ENCODE data around the gene TMTC2.

TMTC2 gene

DNA sequence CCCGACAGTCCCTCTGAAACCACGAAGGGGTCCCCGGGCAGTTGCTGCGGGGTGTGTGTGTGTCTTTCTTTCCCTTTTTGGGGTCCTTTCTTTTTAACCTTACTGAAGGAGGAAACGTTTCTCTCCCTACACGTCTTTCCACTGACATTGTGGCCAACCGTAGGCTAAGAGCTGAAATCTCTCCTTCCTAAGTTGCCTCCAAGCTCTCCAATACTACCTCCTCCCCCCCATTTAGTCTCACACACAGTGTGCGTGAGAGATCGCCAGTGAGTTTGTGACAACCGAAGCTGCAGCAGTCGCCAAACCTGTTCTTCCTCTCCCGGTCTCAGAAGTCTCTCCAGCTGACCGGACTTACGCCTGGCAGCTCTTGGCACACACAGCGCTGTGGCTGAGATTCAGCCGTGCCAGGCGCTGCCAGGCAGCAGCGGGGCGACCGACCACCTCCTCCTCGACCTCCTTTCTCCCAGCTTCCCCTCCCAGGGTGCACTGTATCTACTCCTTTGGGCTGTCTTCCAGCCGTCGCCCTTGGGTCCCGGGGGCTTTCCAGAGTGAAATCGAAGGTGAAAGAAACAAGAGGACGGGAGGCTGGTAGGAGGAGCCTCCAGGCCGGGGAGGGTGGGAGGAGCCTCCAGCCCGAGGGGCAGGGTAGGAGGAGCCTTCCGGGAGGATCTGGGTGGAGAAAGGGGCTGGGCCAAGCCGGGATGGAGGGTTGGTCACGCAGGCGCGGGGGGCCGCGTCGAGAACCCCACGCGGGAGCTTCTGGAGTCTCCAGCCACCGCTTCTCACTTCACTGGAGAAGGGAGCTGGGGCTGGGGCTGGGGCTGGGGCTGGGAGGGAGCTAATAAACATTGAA is at the start of gene TMTC2:
TSS of gene TMTC2 (plus strand) at position 739 of the 853 bp plus-strand sequence.
- FAIRE-seq: no peak

- FAIRE-seq: no peak
Measured at GRCh38 chr12:82638324-82638723, 48.4 kb upstream of the TMTC2 start.

GRCh38 chr12:82644896-82645295 is 41.8 kb upstream of the TMTC2 start:
- no peak for FAIRE-seq

- no peak for FAIRE-seq
Measured at GRCh38 chr12:82645414-82645813, 41.3 kb upstream of the TMTC2 start.

DNA sequence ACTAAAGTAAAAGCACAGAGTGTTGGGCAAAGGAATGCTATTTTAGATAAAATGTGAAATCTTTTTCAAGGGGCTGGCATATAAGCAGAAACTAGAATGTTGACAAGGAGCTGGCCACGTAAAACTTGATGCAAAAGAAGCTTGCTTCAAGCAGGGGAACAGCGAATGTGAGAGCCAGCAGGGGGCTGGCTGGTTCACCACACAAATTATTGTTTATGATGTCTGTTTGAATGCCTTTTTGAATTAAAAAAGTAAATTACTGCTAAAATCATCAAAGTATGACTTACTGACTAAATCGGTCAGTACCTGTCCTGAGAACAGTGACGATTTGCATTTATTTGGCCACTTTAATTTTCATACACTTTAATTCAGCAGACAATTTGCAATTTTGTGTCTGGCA is 38.9 kb upstream of the TMTC2 start:
- no peak for FAIRE-seq

- FAIRE-seq: no peak
Measured at GRCh38 chr12:82648259-82648909, 38.3 kb upstream of the TMTC2 start.

DNA sequence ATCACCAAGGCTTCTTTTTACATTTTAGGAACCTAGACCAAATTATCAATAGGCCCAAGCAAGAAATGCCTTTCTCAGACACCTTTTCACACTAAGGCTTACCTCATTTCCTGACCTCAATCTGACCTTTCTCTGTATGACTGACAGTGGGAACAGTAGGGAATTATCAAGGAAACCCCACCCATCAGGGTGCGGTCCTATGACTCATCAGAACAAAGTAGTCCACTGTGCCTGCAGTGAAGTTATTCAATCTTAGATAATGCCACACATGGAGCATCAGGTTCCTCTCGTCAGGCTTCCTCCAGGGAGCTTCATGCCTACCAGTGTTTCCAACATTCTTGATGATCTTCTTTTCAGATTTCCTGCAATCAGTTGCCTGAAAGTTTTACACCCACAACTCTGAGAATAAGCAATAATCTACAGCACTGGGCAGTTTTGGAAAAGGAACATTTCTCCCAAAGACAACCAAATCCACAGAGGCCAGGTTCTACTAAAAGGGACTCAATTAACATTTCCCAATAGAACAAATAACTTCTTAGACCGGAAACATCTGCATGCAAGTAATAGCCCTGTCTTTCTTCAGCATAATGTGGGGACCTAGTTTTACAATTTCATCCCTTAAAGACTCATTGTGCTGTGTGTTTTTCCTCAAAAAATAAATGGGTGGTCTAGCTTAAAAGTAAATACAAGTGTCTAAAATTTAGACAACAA is 35.9 kb upstream of the TMTC2 start:
- FAIRE-seq: no peak

DNA sequence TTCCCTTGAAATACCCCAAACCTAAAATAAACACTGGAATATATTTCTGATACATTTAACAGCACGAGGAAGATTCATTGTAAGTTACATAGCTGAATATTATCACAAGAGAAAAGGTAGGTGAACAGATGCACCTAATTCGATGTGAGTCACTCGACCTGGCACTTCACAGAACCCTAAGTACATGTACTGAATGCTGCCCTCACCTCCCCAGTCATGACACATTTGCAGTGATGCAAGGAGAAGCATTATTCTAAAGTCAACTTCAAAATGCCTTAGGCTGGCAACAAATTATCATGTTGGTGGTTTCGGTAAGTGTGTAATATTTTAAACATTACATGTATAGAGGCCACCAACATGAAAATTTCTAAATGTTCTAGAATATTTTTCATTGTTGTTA is 35.2 kb upstream of the TMTC2 start:
- no peak for FAIRE-seq

GRCh38 chr12:82652071-82652470 is 34.6 kb upstream of the TMTC2 start:
- no peak for FAIRE-seq

DNA sequence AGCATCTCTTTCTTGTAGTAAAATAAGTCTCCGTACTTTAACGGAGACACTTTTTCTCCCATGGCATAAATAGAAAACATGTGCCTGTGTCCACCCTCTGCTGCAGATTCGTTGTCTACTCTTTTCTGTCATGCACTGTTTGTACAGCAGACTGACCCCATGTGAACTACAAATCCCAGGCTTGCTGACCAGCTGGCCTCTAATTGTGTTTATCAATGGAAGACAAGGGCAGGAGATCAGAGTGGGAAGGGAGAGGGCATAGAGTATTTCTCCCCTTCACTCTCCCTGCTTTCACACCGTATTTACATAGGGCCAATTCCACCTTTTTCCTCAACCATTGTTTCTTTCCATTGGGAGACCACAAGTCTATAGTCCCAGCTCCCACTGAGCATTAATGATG is 31.0 kb upstream of the TMTC2 start:
- no peak for FAIRE-seq

DNA sequence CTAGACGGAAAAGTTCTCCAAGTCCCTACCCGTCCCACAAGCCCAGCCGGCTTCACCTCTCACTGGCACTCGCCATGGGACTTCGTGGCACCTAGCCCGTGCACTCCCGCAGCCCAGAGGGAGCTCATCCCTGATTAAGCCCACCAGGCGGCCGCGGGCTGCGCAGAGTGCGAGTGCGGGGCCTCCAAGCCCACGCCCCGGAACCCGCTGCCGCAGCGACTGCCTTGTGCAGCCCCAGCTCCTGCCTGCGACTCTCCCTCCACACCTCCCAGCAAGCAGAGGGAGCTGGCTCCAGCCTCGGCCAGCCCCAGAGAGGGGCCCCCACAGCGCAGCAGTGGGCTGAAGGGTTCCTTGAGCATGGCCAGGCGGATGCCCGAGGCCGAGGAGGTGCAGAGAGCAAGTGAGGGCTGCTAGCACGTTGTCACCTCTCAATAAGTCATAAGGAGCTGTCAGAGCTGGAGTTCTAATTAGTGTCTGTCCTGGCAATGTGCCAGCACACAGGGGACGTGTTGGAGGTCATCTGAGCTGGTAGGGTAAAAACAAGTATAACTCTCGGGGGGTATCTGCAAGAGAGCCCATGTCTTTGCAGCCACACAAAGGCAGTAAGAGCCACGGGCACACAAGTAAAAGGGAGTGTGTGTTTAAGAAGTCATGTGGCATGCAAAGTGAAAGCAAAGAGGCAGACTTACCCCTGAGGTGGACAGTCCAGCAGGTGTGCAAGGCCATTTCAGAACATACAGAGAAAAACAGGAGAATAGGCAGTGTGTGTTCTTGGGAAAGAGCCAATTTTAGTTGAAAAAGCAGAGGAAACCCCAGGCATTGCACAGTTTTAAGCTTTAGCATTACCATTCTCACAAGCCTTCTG is 27.1 kb upstream of the TMTC2 start:
- no peak for FAIRE-seq

- FAIRE-seq: no peak
Measured at GRCh38 chr12:82660541-82661325, 26.0 kb upstream of the TMTC2 start.

- no peak for FAIRE-seq
Measured at GRCh38 chr12:82663893-82664292, 22.8 kb upstream of the TMTC2 start.

DNA sequence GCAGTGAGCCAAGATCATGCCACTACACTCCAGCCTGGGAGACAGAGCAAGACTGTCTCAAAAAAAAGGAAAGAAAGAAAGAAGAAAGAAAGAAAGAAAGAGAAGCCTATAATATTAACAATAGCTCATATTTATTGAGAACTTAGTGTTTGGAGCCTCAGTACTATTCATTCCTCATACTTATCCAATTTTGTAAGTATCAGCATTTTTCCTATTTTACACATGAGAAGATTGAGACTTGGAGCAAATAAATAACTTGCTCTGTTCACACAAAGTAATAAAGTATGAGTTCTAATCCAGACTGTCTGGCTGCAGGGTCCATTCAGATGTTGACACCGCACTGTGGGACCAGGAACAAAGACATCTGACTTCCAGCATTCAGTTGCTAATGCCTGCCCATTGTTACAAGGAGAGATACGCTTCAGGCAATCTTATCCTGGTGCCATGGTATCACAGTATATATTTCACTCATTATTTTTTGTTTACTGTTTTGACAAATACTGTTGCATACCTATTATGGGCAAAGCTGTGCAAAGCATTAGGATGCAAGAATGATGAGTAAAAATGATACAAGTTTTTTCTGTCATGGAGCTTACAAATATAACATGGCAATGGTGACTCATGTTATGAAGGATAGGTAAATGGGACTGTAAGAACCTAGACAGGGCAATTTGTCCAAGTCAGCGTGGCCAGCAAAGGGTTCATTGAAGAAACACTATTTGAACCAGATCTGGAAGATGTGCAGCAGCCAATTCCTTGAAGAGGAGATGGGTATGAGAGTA is 21.4 kb upstream of the TMTC2 start:
- no peak for FAIRE-seq

DNA sequence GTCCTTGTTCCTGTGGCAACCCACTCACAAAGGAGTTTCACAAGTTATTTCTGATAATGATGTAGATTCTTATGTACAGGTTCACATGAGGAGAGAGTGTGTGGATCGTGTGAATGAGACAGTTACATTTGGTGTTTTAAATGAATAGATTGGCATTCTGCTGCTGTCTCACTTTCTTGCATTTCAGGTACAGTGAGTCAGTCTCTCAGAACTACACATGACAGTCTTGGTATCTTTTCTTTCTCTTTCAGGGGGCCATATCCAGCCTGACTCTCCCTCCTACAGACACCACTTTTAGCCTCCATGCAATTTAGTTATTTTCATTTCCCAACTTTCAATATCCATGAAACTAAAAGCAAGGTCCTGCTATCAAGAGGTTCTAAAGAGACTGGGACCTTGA is 19.9 kb upstream of the TMTC2 start:
- FAIRE-seq: no peak

DNA sequence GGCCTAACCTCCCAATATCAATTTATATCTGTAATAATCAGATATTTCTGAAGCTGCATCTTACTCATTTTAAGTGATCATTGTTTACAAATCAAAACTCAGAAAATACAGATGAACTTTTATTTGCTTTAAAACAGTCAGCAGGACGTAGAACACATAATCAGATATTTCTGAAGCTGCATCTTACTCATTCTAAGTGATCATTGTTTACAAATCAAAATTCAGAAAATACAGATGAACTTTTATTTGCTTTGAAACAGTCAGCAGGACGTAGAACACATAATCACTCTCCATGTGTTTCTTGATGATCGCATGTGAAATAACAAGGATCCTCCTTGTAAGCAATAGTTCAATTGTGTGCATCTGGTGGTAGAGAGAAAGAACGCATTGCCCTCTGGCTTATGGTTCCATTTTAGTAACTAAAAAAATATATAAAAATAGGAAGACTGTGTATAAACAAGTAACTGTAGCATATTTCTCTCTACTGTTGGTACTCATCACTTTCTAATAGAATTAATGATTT is 15.0 kb upstream of the TMTC2 start:
- FAIRE-seq: no peak

DNA sequence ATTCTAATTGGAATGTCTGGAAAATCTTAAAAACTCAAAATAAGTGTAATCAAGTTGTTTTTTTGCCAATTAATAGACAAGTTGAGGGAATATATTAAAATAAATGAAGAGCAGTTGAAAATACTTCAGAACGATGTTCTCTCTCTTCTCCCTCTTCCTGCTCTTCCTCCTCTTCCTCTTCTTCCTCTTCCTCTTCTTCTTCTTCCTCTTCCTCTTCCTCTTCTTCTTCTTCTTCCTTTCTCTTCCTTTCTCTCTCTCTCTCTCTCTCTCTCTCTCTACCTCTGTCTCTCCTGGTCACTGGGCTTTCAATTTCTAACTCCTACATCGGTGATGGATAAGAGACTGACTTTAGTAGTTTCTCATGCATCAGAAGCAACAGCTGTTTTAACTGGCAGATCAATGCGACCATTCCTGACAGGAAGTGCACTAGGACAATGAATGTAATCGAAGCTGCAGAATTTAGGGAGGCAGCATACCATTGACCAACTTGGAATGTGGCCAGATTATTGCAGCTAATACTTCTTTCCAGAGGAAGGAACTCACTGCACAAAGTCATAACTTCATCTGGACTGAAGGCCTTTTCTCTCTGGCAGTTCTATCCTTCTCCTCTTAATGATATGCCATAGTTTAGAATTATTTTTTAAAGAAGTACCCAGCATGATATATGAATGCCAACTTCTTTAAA is 13.8 kb upstream of the TMTC2 start:
- FAIRE-seq: no peak

DNA sequence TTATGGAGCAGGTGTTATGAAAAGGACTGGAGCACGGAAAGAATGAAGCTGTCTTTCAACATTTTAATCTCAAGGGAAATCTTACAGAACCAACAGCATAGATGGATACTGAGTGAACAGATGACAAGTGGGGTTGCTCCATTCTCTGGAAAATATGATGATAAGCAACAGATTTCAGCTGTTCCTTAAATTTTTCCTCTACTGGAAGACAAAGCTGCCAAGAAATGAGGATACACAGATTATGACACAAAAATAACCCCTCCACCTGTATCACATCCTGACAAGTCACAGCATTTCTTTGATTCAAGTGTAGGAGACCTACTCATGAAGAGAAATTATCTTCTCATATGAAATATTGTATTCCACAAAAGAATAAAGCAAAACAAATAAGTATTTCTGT is 13.0 kb upstream of the TMTC2 start:
- no peak for FAIRE-seq

DNA sequence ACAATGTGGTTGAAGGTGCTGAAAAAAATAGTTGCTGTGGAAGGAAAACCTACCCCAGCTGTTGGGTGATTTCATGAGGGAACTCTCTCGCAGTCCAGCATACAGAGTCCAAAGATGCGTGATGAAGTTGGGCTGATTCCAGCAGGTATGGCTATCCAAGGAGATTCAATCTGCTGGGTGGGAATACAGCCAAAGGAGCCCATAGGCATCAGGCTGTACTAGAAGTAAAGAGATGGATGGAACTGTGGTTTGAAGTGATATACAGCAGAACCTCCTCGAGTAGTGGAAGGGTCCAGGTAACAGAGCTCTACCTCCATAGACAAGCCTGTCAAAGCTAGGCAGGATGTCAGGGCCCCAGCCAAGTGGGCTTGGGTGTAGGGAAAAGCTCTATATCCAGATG is 11.5 kb upstream of the TMTC2 start:
- FAIRE-seq: no peak

GRCh38 chr12:82682326-82682725 is 4.4 kb upstream of the TMTC2 start:
- FAIRE-seq: no peak
